GM12873 (cell line): ENCODE measurements around the gene MCCC2.

Experiments
- CTCF ChIP-seq: IDR thresholded peaks from 2 replicates; pipeline ENCODE4 v1.5.1; 2012; ENCODE audit warnings: low read depth, mild to moderate bottlenecking, moderate library complexity, low read length, control low read depth; ENCODE audit not compliant: insufficient read depth; ENCODE audit errors: missing control alignments

The MCCC2 gene

GRCh38 chr5:71695595-71695994 is 108.5 kb downstream of the MCCC2 start:
- TF ChIP-seq CTCF, result no peak

- peak; percentile 54 for TF ChIP-seq CTCF
Measured at GRCh38 chr5:71697967-71698366, 110.8 kb downstream of the MCCC2 start.

- no peak for TF ChIP-seq CTCF
Measured at GRCh38 chr5:71699233-71699632, 112.1 kb downstream of the MCCC2 start.

GRCh38 chr5:71699751-71700150 is 112.6 kb downstream of the MCCC2 start:
- no peak for TF ChIP-seq CTCF

- no peak for TF ChIP-seq CTCF
Measured at GRCh38 chr5:71700803-71701202, 113.7 kb downstream of the MCCC2 start.

- TF ChIP-seq CTCF, result no peak
Measured at GRCh38 chr5:71701407-71701806, 114.3 kb downstream of the MCCC2 start.

- no peak for TF ChIP-seq CTCF
Measured at GRCh38 chr5:71703941-71704340, 116.8 kb downstream of the MCCC2 start.

- TF ChIP-seq CTCF, result no peak
Measured at GRCh38 chr5:71705421-71705820, 118.3 kb downstream of the MCCC2 start.
